Measurements from ENCODE around the gene WDPCP. TPM values are rescaled to one million over a fixed set of nuclear protein-coding genes. Genes with fewer than 3 reads are reported as not detected.
"Not testable (repeated sequence)": the region's sequence is repeated elsewhere in the genome, so short reads cannot be mapped to it uniquely, and the experiment has no call there.

WDPCP gene
- total RNA-seq, 8 experiments from 2014 or later = 5.6 to 22.4 (median 14.6) TPM

DNA sequence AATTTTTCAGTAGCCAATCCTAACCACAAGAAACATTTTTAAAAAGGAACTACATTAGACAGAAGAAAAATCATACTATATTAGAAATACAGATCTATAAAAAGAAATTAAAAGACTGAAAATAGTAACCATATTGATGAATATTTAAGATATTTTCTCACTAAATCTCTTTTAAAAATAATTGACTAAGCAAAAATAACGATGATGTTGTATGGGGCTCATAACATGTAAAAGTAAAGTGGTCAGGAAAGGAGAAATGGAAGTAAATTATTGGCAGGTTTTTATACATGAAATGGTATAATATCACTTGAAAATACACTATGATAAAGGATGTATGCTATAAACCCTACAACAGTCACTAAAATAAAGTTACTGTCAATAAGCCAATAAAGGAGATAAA, 5.4 kb downstream of the WDPCP start:
- no peak for ATAC-seq (replicated peaks in 6 of 8)
- 83 to 100% (median 100%) methylated on average over 1 of the region's 1 CpG; no CpG with 5 or more reads in 1 of the 10 experiments for WGBS, 10 experiments
- H3K4me3 ChIP-seq = no peak overlapping the region
- in situ Hi-C loops (cut with MboI; ENCODE audit: low pct_unique_long_range_greater_than_20kb in 2 of 9, low sequenced_read_pairs in 9 of 9, unreplicated experiment in 9 of 9) = loop anchor here in 1 of 9 experiments (25.0 kb wide), 1 partner anchor 279 kb away; no protein-coding TSS in a partner anchor
- H3K27ac ChIP-seq = no peak overlapping the region
- no peaks in the 10 kb centered on the region for H3K4me1 ChIP-seq (replicated peaks in 1 of 2)

DNA sequence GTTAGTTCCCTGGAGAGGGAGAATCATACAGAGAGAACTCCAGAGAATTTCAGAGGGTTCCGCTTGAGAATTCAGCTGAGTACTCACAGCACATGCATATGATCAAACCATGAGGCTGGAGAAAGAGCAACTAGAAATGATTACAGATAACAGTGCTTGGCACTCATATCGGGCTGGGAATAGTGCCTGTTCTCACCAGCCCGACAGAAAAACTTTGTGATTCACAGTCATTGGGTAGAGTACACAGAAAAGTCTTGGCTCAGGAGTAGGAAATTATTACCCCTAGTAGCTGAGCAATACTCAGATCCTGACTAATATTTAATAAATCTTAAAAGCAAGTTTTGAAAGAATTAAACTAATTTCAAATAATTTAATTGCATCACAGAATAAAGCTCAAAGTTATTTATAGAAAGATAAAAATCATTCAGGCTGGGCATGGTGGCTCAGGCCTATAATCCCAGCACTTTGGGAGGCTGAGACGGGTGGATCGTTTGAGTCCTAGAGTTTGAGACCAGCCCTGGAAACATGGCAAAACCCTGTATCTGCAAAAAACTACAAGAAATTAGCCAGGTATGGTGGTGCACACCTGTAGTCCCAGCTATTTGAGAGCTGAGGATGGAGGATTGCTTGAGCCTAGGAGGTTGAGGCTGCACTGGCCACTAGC, 6.8 kb downstream of the WDPCP start:
- Histone ChIP-seq H3K4me3 (no peak overlapping the region), H3K4me1 (replicated peaks in 1 of 2) (no peaks in the 10 kb centered on the region), H3K27ac (no peak overlapping the region)
- ATAC-seq (replicated peaks in 6 of 8) = peak in 3 of 8 experiments; percentile 57 to 70 (median 60)
- WGBS, 10 experiments = 15 to 100% (median 88%) methylated on average over 2 to 4 of the region's 5 CpGs
- in situ Hi-C loops (cut with MboI; ENCODE audit: low pct_unique_long_range_greater_than_20kb in 2 of 9, low sequenced_read_pairs in 9 of 9, unreplicated experiment in 9 of 9) = loop anchor here in 1 of 9 experiments (25.0 kb wide), 1 partner anchor 281 kb away; no protein-coding TSS in a partner anchor

DNA sequence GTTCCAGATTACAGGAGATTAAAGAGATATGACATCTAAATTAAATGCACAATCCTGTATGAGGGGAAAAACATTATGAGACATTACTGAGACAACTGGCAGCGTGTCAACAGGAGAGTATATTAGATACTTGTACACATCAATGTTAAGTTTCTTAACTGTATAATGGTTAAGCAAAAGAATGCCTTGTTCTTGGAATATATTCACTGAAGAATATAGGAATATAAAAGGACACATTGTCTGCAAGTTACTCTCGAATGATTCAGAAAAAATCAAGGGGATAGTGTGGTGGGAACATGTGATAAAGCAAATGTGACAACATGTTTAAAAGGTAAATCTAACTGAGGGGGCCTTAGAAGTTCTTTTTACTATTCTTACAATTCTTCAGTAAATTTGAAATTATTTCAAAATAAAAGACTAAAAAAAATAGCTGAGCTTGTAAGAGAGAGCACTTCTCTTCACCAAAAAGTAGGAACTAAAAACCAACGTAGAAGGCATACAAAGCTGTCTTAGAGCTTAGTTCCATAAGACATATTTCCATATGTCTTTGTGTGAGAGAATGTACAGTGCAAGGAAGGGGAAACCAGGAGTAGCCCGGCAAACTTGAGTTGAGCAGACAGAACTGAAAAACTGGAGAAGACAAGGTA, 7.5 kb downstream of the WDPCP start:
- in situ Hi-C loops (cut with MboI; ENCODE audit: low pct_unique_long_range_greater_than_20kb in 2 of 9, low sequenced_read_pairs in 9 of 9, unreplicated experiment in 9 of 9) = loop anchor here in 1 of 9 experiments (25.0 kb wide), 1 partner anchor 282 kb away; no protein-coding TSS in a partner anchor
- no peak overlapping the region for H3K4me3 ChIP-seq
- 48 to 100% (median 89%) methylated on average over 1 to 4 of the region's 4 CpGs for WGBS, 10 experiments
- H3K4me1 ChIP-seq (replicated peaks in 1 of 2) = no peaks in the 10 kb centered on the region
- H3K27ac ChIP-seq = no peak overlapping the region
- ATAC-seq (replicated peaks in 6 of 8) = peak in 1 of 8 experiments; percentile 50

DNA sequence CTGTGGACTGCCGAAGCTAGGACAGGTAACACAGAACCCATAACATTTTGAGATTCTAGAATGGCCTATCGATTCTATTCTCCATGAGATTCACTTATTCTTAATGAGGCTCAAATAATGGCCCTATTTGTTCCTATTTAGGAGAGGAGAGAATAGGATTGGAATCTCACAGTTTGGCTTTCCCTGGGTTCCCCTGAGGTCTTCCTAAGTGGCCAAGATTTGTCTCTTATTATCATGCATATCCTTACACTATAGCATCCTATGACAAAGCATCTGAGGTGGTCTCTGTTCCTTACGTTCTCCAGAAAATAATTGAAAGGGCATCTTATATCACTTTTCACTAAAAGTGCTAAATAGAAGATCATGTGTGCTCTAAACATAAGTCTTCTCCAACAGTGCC, 9.5 kb downstream of the WDPCP start:
- WGBS, 10 experiments = 65 to 100% (median 80%) methylated on average over 1 to 3 of the region's 3 CpGs; no CpG with 5 or more reads in 1 of the 10 experiments
- in situ Hi-C loops (cut with MboI; ENCODE audit: low pct_unique_long_range_greater_than_20kb in 2 of 9, low sequenced_read_pairs in 9 of 9, unreplicated experiment in 9 of 9) = loop anchor here in 1 of 9 experiments (25.0 kb wide), 1 partner anchor 284 kb away; no protein-coding TSS in a partner anchor

DNA sequence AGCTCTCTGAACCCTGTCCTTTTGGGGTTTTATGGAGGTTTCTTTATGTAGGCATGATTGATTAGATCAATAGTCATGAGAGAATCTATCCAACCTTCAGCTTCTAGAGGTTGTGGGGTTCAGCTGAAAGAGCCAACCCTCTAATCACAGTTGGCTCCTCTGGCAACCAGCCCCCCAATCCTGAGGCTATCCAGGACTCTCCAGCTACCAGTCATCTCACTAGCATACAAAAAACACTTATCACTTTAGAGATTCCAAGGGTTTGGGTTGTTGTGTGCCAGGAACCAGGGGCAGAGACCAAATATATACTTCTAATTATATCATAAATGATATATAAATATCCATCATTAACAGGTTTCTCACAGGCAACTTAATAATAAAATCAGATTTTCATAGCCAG, 11.7 kb downstream of the WDPCP start:
- H3K27ac ChIP-seq = no peak overlapping the region
- in situ Hi-C loops (cut with MboI; ENCODE audit: low pct_unique_long_range_greater_than_20kb in 2 of 9, low sequenced_read_pairs in 9 of 9, unreplicated experiment in 9 of 9) = loop anchor here in 1 of 9 experiments (25.0 kb wide), 1 partner anchor 286 kb away; no protein-coding TSS in a partner anchor
- no peak overlapping the region for H3K4me3 ChIP-seq
- peaks cover 0 to 6% of the 10 kb centered on the region in 2 donors for H3K4me1 ChIP-seq (replicated peaks in 1 of 2)
- ATAC-seq (replicated peaks in 6 of 8) = no peak

More for the DNA sequence above, 9.5 kb downstream of the WDPCP start:
- no peak overlapping the region for H3K27ac ChIP-seq
- peaks cover 0 to 4% of the 10 kb centered on the region in 2 donors for H3K4me1 ChIP-seq (replicated peaks in 1 of 2)
- no peak overlapping the region for H3K4me3 ChIP-seq
- no peak for ATAC-seq (replicated peaks in 6 of 8)

DNA sequence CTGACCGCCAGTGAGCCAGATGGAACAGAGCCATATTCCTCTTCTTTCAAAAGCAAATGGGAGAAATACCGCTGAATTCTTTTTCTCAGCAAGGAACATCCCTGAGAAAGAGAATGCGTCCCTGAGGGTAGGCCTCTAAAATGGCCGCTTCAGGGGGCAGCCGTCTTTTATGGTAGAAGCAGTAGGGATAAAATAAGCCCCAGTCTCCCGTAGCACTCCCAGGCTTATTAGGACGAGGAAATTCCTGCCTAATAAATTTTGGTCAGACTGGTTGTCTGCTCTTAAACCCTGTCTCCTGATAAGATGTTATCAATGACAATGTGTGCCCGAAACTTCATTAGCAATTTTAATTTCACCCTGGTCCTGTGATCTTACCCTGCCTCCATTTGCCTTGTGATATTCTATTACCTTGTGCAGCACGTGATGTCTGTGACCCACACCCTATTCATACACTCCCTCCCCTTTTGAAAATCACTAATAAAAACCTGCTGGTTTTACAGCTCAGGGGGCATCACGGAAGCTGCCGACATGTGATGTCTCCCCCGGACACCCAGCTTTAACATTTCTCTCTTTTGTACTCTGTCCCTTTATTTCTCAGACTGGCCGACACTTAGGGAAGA, 14.4 kb downstream of the WDPCP start:
- H3K4me3 ChIP-seq = peak overlapping the region in 1 of 5 donors; percentile 10
- in situ Hi-C loops (cut with MboI; ENCODE audit: low pct_unique_long_range_greater_than_20kb in 2 of 9, low sequenced_read_pairs in 9 of 9, unreplicated experiment in 9 of 9); ATAC-seq (replicated peaks in 6 of 8); H3K4me1 ChIP-seq (replicated peaks in 1 of 2): not testable (repeated sequence)
- peak overlapping the region; percentile 70 to 82 for H3K27ac ChIP-seq
- WGBS, 10 experiments = 29 to 100% (median 90%) methylated on average over 1 to 9 of the region's 13 CpGs; no CpG with 5 or more reads in 3 of the 10 experiments

DNA sequence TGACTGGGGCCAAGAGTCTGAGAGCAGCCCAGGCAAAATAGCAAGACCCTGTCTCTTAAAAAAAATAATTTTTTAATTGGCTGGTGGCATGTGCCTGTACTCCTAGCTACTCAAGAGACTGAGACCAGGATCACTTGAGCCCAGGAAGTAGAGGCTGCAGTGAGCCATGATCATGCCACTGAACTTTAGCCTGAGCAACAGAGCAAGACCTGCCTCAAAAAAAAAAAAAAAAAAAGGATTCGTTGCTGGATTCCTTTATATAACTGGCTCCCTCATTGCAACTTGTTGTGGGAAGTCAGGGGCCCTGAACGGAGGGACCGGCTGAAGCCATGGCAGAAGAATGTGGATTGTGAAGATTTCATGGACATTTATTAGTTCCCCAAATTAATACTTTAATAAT, 15.3 kb downstream of the WDPCP start:
- H3K4me1 ChIP-seq (replicated peaks in 1 of 2); H3K4me3 ChIP-seq; H3K27ac ChIP-seq; in situ Hi-C loops (cut with MboI; ENCODE audit: low pct_unique_long_range_greater_than_20kb in 2 of 9, low sequenced_read_pairs in 9 of 9, unreplicated experiment in 9 of 9); ATAC-seq (replicated peaks in 6 of 8): not testable (repeated sequence)
- 60 to 100% (median 90%) methylated on average over 1 to 3 of the region's 3 CpGs; no CpG with 5 or more reads in 4 of the 10 experiments for WGBS, 10 experiments

DNA sequence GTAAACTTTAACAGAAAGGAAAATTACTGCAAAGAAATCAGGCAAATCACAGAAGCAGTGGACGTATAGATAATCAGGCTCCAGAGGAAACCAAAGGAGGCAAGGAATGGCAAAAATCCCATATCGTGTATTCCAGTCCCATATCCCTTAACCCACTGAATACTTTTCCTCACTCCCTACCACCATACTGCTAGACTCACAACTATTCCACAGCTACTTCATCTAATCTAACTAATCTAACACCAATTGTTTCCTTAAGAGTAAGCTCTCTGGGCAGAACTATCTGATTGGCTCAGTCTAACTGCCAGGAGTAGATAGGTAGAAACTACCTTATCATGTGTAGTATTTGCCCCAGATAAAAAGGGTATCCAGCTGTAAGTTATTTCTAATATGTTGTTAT, 16.3 kb downstream of the WDPCP start:
- in situ Hi-C loops (cut with MboI; ENCODE audit: low pct_unique_long_range_greater_than_20kb in 2 of 9, low sequenced_read_pairs in 9 of 9, unreplicated experiment in 9 of 9) = no loop called here
- no peak overlapping the region for H3K4me3 ChIP-seq
- ATAC-seq (replicated peaks in 6 of 8) = no peak
- no peak overlapping the region for H3K27ac ChIP-seq
- WGBS, 10 experiments = 71 to 100% (median 97%) methylated on average over 1 to 2 of the region's 2 CpGs; no CpG with 5 or more reads in 2 of the 10 experiments
- H3K4me1 ChIP-seq (replicated peaks in 1 of 2) = peaks cover 0 to 6% of the 10 kb centered on the region in 2 donors

DNA sequence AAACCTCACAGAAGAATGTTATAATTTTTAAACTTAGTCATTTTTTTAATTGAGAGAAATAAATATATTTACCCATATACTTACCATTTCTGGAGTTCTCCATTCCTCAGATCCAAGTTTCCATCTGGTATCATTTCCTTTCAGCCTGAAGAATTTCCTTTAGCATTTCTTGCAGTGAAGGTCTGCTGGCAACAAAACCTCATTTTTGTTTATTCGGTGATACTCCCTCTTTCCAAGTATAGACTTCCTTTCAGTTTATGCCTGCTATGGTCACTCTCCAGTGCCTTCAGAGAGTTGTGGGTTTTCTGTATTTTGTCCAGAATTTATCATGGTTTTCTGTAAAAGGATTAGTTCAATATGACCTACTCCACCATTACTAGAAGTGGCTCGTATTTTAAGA, 17.0 kb downstream of the WDPCP start:
- WGBS, 10 experiments = 10 to 94% (median 87%) methylated on average over 1 to 2 of the region's 2 CpGs; no CpG with 5 or more reads in 1 of the 10 experiments
- ATAC-seq (replicated peaks in 6 of 8) = peak in 1 of 8 experiments; percentile 36
- Histone ChIP-seq H3K4me3 (no peak overlapping the region), H3K4me1 (replicated peaks in 1 of 2) (peaks cover 0 to 6% of the 10 kb centered on the region in 2 donors), H3K27ac (no peak overlapping the region)
- in situ Hi-C loops (cut with MboI; ENCODE audit: low pct_unique_long_range_greater_than_20kb in 2 of 9, low sequenced_read_pairs in 9 of 9, unreplicated experiment in 9 of 9) = no loop called here

DNA sequence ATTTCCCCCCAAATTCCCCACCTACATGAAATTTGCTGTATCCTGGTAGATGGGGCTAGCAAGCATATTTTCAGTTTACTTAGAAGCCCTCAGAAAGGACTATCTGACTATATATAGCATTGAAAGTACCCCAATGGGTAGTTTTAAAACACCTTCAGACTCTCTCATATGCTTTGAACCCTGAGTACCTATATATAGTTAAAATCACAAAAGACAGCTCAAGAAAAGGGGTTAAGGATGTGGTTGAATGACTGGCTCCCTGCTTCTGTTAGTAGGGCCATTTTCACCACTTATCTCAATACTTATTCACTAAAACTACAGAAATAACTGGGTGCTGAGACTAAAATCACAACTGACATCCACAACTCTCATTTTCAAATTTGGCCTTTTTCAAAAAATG, 18.5 kb downstream of the WDPCP start:
- no peak for ATAC-seq (replicated peaks in 6 of 8)
- in situ Hi-C loops (cut with MboI; ENCODE audit: low pct_unique_long_range_greater_than_20kb in 2 of 9, low sequenced_read_pairs in 9 of 9, unreplicated experiment in 9 of 9) = no loop called here

DNA sequence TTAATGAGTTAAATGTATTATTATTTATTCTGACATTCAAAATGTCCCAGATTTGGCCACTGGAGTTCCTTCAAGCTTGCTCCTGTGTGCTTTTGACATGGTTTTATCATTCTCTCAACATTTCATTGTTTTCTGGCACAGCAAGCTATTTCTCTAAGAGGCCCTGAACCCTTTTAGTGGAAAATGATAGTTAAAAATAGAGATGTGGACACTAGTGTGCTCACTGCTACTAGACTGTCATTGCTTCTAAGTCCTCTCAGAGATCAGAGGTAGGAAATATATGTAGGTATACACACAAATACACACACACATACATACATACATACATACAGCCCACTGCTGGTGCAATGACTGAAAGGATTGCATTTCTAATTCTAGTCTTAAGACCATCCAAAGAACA, 25.5 kb downstream of the WDPCP start:
- no peak overlapping the region for H3K27ac ChIP-seq
- no peak for ATAC-seq (replicated peaks in 6 of 8)
- in situ Hi-C loops (cut with MboI; ENCODE audit: low pct_unique_long_range_greater_than_20kb in 2 of 9, low sequenced_read_pairs in 9 of 9, unreplicated experiment in 9 of 9) = no loop called here
- no peak overlapping the region for H3K4me3 ChIP-seq
- no peaks in the 10 kb centered on the region for H3K4me1 ChIP-seq (replicated peaks in 1 of 2)

More for the DNA sequence above, 18.5 kb downstream of the WDPCP start:
- H3K4me3 ChIP-seq = no peak overlapping the region
- H3K27ac ChIP-seq = no peak overlapping the region
- peaks cover 0 to 6% of the 10 kb centered on the region in 2 donors for H3K4me1 ChIP-seq (replicated peaks in 1 of 2)

DNA sequence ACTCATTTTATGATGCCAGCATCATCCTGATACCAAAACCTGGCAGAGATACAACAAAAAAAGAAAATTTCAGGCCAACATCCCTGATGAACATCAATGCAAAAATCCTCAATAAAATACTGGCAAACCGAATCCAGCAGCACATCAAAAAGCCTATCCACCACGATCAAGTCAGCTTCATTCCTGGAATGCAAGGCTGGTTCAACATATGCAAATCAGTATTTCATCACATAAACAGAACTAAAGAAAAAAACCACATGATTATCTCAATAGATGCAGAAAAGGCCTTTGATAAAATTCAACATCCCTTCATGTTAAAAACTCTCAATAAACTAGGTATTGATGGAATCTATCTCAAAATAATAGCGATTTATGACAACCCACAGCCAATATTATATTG, 29.4 kb downstream of the WDPCP start:
- 20 to 100% (median 75%) methylated on average over 1 to 3 of the region's 3 CpGs; no CpG with 5 or more reads in 4 of the 10 experiments for WGBS, 10 experiments
- ATAC-seq (replicated peaks in 6 of 8); H3K4me3 ChIP-seq: not testable (repeated sequence)

DNA sequence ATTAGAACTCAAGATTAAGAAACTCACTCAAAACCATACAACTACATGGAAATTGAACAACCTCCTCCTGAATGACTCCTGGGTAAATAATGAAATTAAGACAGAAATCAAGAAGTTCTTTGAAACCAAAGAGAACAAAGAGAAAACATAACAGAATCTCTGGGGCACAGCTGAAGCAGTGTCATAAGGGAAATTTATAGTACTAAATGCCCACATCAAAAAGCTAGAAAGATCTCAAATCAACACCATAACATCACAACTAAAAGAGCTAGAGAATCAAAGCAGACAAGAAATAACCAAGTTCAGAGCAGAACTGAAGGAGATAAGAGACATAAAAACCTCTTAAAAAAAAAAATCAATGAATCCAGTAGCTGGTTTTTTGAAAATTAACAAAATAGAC, 30.5 kb downstream of the WDPCP start:
- H3K27ac ChIP-seq; ATAC-seq (replicated peaks in 6 of 8); H3K4me1 ChIP-seq (replicated peaks in 1 of 2); in situ Hi-C loops (cut with MboI; ENCODE audit: low pct_unique_long_range_greater_than_20kb in 2 of 9, low sequenced_read_pairs in 9 of 9, unreplicated experiment in 9 of 9); H3K4me3 ChIP-seq: not testable (repeated sequence)

More for the DNA sequence above, 29.4 kb downstream of the WDPCP start:
- H3K27ac ChIP-seq; H3K4me1 ChIP-seq (replicated peaks in 1 of 2); in situ Hi-C loops (cut with MboI; ENCODE audit: low pct_unique_long_range_greater_than_20kb in 2 of 9, low sequenced_read_pairs in 9 of 9, unreplicated experiment in 9 of 9): not testable (repeated sequence)

All from motor neuron (in vitro differentiated cells).